Measurements from ENCODE around the gene FOXD4L3.
"Not testable (repeated sequence)": the region's sequence is repeated elsewhere in the genome, so short reads cannot be mapped to it uniquely, and the experiment has no call there.

- not testable (repeated sequence) for TF ChIP-seq SMC3 (IDR thresholded peaks at IDR 0.05; ENCODE audit: borderline replicate concordance, low read length); KDM1A (IDR thresholded peaks at IDR 0.05; ENCODE audit: borderline replicate concordance); EP300 (IDR thresholded peaks at IDR 0.05; ENCODE audit: borderline replicate concordance in 1 of 2, control insufficient read depth in 1 of 2, low read depth in 2 of 2, low read length in 2 of 2); CTCF (IDR thresholded peaks at IDR 0.05 in 2 of 3, conservative IDR thresholded peaks at IDR 0.05 in 1 of 3; ENCODE audit: control insufficient read depth in 2 of 3, extremely low read depth in 1 of 3, insufficient read depth in 1 of 3, low read depth in 3 of 3, low read length in 3 of 3); POLR2A (IDR thresholded peaks at IDR 0.05; ENCODE audit: low read depth, low read length); TCF12 (IDR thresholded peaks at IDR 0.05; ENCODE audit: low read depth, low read length); POLR2AphosphoS5 (IDR thresholded peaks at IDR 0.05; ENCODE audit: low read length); PKNOX1 (IDR thresholded peaks at IDR 0.05)
These were observed 4.5 kb downstream of the FOXD4L3 start for GRCh38 chr9:68307127-68307526.

Measured in GM12878 (cell line).